ENCODE measurements around the gene SDK1. TPM values are rescaled to one million over a fixed set of nuclear protein-coding genes. Genes with fewer than 3 reads are reported as not detected.

Gene SDK1
- total and polyA plus RNA-seq, 10 of the 15 experiments (the other 5 are each of a cell fraction or from before 2014, with no cell fraction given): 0.14 to 0.33 TPM; not detected in 8

DNA sequence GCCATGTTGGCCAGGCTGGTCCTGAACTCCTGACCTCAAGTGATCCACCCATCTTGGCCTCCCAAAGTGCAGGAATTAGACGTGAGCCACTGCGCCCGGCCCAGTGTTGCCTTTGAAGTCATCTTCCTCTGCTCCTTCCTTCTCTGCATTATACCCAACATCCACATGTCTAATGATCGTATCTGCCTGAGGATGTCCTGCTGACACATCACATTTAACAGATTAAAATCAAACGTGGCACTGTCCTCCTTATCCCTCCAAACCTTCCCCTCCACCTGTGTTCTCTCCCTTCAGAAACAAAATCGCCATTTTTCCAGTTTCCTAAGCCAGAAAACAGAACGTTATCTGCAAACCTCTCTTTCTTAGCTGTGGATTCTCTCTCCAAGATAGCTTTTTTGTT is 8.4 kb upstream of the SDK1 start:
- ChIA-PET SMC1A (ENCODE audit: uncharacterized antibody, unreplicated experiment) (no interaction called here), POLR2A (no interaction called here), CTCF (no interaction called here), RAD21 (ENCODE audit: unreplicated experiment) (no interaction called here)
- DNase-seq (ENCODE audit: low read depth, low spot score) (no peak), ATAC-seq (no peak), FAIRE-seq (no peak)
- WGBS (ENCODE audit: insufficient coverage, insufficient replicate concordance, low lambda C conversion rate, missing lambda C conversion rate): 27% methylated on average over 7 of the region's 7 CpGs
- no peaks in the 10 kb centered on the region for H3K9me3 ChIP-seq (replicated peaks; ENCODE audit: control insufficient read depth, insufficient read depth, low read length)
- H3K79me2 ChIP-seq (ENCODE audit: control insufficient read depth, insufficient read depth, low read length): no peaks in the 10 kb centered on the region
- H3K4me1 ChIP-seq (ENCODE audit: control insufficient read depth, insufficient read depth, low read length): no peaks in the 10 kb centered on the region
- H2AFZ ChIP-seq (ENCODE audit: control insufficient read depth, low read depth, low read length): no peak overlapping the region
- intact Hi-C loops (cut with micrococcal nuclease; ENCODE audit: unreplicated experiment): no loop called here
- no peak overlapping the region for H3K4me3 ChIP-seq
- H3K9ac ChIP-seq (ENCODE audit: control insufficient read depth, insufficient read depth, low read length): no peak overlapping the region
- no peaks in the 10 kb centered on the region for H3K36me3 ChIP-seq (ENCODE audit: control insufficient read depth in 2 of 2, insufficient read depth in 2 of 2, low read length in 1 of 2)
- H3K27ac ChIP-seq (ENCODE audit: control insufficient read depth, insufficient read depth): no peak overlapping the region
- no peaks in the 10 kb centered on the region for H4K20me1 ChIP-seq (ENCODE audit: control insufficient read depth, insufficient read depth)
- TF ChIP-seq HDAC2 (IDR thresholded peaks at IDR 0.05) (no peak), IKZF2 (IDR thresholded peaks at IDR 0.05) (no peak), JUNB (IDR thresholded peaks at IDR 0.05) (no peak), CBX5 (IDR thresholded peaks at IDR 0.05; ENCODE audit: low read depth) (no peak), SMAD1 (IDR thresholded peaks at IDR 0.05; ENCODE audit: low read depth, partially characterized antibody) (no peak), NR2C2 (IDR thresholded peaks at IDR 0.05; ENCODE audit: borderline replicate concordance, control insufficient read depth, insufficient read length, low read depth) (no peak), CEBPB (IDR thresholded peaks at IDR 0.05; ENCODE audit: borderline replicate concordance in 1 of 2, low read depth in 2 of 2, low read length in 2 of 2) (no peak), EED (IDR thresholded peaks at IDR 0.05; ENCODE audit: low read depth) (no peak), NR2C1 (IDR thresholded peaks at IDR 0.05) (no peak), YBX1 (IDR thresholded peaks at IDR 0.05) (no peak), SIX5 (IDR thresholded peaks at IDR 0.05; ENCODE audit: low read depth, low read length, severe bottlenecking) (no peak), SMAD5 (IDR thresholded peaks at IDR 0.05; ENCODE audit: low read depth) (no peak)
- TF ChIP-seq, protein P1, sequence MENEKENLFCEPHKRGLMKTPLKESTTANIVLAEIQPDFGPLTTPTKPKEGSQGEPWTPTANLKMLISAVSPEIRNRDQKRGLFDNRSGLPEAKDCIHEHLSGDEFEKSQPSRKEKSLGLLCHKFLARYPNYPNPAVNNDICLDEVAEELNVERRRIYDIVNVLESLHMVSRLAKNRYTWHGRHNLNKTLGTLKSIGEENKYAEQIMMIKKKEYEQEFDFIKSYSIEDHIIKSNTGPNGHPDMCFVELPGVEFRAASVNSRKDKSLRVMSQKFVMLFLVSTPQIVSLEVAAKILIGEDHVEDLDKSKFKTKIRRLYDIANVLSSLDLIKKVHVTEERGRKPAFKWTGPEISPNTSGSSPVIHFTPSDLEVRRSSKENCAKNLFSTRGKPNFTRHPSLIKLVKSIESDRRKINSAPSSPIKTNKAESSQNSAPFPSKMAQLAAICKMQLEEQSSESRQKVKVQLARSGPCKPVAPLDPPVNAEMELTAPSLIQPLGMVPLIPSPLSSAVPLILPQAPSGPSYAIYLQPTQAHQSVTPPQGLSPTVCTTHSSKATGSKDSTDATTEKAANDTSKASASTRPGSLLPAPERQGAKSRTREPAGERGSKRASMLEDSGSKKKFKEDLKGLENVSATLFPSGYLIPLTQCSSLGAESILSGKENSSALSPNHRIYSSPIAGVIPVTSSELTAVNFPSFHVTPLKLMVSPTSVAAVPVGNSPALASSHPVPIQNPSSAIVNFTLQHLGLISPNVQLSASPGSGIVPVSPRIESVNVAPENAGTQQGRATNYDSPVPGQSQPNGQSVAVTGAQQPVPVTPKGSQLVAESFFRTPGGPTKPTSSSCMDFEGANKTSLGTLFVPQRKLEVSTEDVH (IDR thresholded peaks at IDR 0.05; ENCODE audit: low read depth, partially characterized antibody): no peak
- TF ChIP-seq, protein P2, sequence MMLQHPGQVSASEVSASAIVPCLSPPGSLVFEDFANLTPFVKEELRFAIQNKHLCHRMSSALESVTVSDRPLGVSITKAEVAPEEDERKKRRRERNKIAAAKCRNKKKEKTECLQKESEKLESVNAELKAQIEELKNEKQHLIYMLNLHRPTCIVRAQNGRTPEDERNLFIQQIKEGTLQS (IDR thresholded peaks at IDR 0.05; ENCODE audit: borderline replicate concordance, extremely low read depth, low read depth, low read length): no peak
- TF ChIP-seq, protein P3, sequence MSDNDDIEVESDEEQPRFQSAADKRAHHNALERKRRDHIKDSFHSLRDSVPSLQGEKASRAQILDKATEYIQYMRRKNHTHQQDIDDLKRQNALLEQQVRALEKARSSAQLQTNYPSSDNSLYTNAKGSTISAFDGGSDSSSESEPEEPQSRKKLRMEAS (IDR thresholded peaks at IDR 0.05; ENCODE audit: low read depth, low read length): no peak
- TF ChIP-seq, protein P4, sequence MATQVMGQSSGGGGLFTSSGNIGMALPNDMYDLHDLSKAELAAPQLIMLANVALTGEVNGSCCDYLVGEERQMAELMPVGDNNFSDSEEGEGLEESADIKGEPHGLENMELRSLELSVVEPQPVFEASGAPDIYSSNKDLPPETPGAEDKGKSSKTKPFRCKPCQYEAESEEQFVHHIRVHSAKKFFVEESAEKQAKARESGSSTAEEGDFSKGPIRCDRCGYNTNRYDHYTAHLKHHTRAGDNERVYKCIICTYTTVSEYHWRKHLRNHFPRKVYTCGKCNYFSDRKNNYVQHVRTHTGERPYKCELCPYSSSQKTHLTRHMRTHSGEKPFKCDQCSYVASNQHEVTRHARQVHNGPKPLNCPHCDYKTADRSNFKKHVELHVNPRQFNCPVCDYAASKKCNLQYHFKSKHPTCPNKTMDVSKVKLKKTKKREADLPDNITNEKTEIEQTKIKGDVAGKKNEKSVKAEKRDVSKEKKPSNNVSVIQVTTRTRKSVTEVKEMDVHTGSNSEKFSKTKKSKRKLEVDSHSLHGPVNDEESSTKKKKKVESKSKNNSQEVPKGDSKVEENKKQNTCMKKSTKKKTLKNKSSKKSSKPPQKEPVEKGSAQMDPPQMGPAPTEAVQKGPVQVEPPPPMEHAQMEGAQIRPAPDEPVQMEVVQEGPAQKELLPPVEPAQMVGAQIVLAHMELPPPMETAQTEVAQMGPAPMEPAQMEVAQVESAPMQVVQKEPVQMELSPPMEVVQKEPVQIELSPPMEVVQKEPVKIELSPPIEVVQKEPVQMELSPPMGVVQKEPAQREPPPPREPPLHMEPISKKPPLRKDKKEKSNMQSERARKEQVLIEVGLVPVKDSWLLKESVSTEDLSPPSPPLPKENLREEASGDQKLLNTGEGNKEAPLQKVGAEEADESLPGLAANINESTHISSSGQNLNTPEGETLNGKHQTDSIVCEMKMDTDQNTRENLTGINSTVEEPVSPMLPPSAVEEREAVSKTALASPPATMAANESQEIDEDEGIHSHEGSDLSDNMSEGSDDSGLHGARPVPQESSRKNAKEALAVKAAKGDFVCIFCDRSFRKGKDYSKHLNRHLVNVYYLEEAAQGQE (IDR thresholded peaks at IDR 0.05; ENCODE audit: low read depth, low read length): no peak
- no TSS peak for BruUV-seq (replicated peaks)
- H3K27me3 ChIP-seq (replicated peaks in 1 of 2; ENCODE audit: control insufficient read depth in 2 of 2, insufficient read depth in 2 of 2, low read length in 1 of 2): no peaks in the 10 kb centered on the region
- H3K4me2 ChIP-seq (ENCODE audit: control insufficient read depth, insufficient read depth): no peak overlapping the region
- in situ Hi-C loops (cut with MboI): no loop called here

Measured in GM12878 (cell line).